ENCODE measurements around the gene ZC3H6.
A peak's percentile ranks its signal among the peaks of the same experiment; 100 is the strongest.

Gene ZC3H6

GRCh38 chr2:112275311-112275886 lies at the start of gene ZC3H6:
TSS of gene ZC3H6 (plus strand) at chr2:112275597. CDS start at chr2:112275995, 398 bp downstream.
- no peaks in the 10 kb centered on the region for H3K9me3 ChIP-seq (ENCODE audit: control insufficient read depth, insufficient read depth, low read depth, low read length)
- H3K36me3 ChIP-seq (ENCODE audit: control insufficient read depth in 2 of 2, insufficient read depth in 1 of 2, low read length in 2 of 2), result no peaks in the 10 kb centered on the region
- ChIA-PET POLR2A (no interaction called here), CTCF (no interaction called here)
- peaks cover 2% of the 10 kb centered on the region; the same call in 1 of the 2 replicates for H3K4me1 ChIP-seq (ENCODE audit: control insufficient read depth, insufficient read depth, low read length)
- peak within 1 kb of the TSS; percentile 100 for H3K27ac ChIP-seq (ENCODE audit: extremely low read depth, low read depth, low read length)
- peak within 1 kb of the TSS; percentile 99 for H3K4me3 ChIP-seq (ENCODE audit: low read depth, low read length)
- peak; percentile 60 for TF ChIP-seq EGR2 (tag by site-specific recombination; IDR thresholded peaks at IDR 0.05; ENCODE audit: low read depth)
- peak; percentile 92 for TF ChIP-seq KLF17 (tag by site-specific recombination; IDR thresholded peaks at IDR 0.05)
- peak; percentile 96 for TF ChIP-seq SP2 (tag by site-specific recombination; IDR thresholded peaks at IDR 0.05)
- peak; percentile 64 for TF ChIP-seq ZBTB44 (tag by site-specific recombination; IDR thresholded peaks at IDR 0.05)
- TF ChIP-seq ZNF530 (tag by site-specific recombination; IDR thresholded peaks at IDR 0.05; ENCODE audit: low read depth), result no peak
- TF ChIP-seq SP7 (tag by site-specific recombination; IDR thresholded peaks at IDR 0.05), result peak; percentile 91
- TF ChIP-seq ZNF600 (tag by site-specific recombination; IDR thresholded peaks at IDR 0.05), result peak; percentile 43; the same call in 1 of the 2 replicates
- 0 out of 2 replicates have a peak, but pooled peaks have one; percentile 49 for TF ChIP-seq SCRT1 (tag by site-specific recombination; IDR thresholded peaks at IDR 0.05; ENCODE audit: borderline replicate concordance)
- TF ChIP-seq ZNF10 (tag by site-specific recombination; IDR thresholded peaks at IDR 0.05), result 0 out of 2 replicates have a peak, but pooled peaks have one; percentile 34
- TF ChIP-seq ZBTB17 (tag by site-specific recombination; IDR thresholded peaks at IDR 0.05), result peak; percentile 85
- TF ChIP-seq GLIS2 (tag by site-specific recombination; IDR thresholded peaks at IDR 0.05), result peak; percentile 80
- TF ChIP-seq ZNF148 (tag by site-specific recombination; IDR thresholded peaks at IDR 0.05; ENCODE audit: borderline replicate concordance), result no peak
- TF ChIP-seq ZNF449 (tag by site-specific recombination; IDR thresholded peaks at IDR 0.05), result no peak
- TF ChIP-seq YY2 (tag by site-specific recombination; IDR thresholded peaks at IDR 0.05), result peak; percentile 98
- TF ChIP-seq ZNF521 (tag by site-specific recombination; IDR thresholded peaks at IDR 0.05), result no peak
- peak; percentile 80 for TF ChIP-seq SCRT2 (tag by site-specific recombination; IDR thresholded peaks at IDR 0.05)
- TF ChIP-seq ZNF2 (tag by site-specific recombination; IDR thresholded peaks at IDR 0.05), result peak; percentile 93
- no peak for TF ChIP-seq ZNF248 (tag by site-specific recombination; IDR thresholded peaks at IDR 0.05)
- TF ChIP-seq ZNF785 (tag by site-specific recombination; IDR thresholded peaks at IDR 0.05), result peak; percentile 80
- TF ChIP-seq ZNF621 (tag by site-specific recombination; IDR thresholded peaks at IDR 0.05), result no peak
- TF ChIP-seq KLF10 (tag by site-specific recombination; IDR thresholded peaks at IDR 0.05), result peak; percentile 51; the same call in 1 of the 2 replicates
- peak; percentile 61 for TF ChIP-seq WT1 (tag by site-specific recombination; IDR thresholded peaks at IDR 0.05)
- TF ChIP-seq KLF16 (tag by site-specific recombination; IDR thresholded peaks at IDR 0.05), result peak; percentile 95
- TF ChIP-seq ZBTB26 (tag by site-specific recombination; optimal IDR thresholded peaks at IDR 0.05), result peak; percentile 88
- TF ChIP-seq ZNF658 (tag by site-specific recombination; IDR thresholded peaks at IDR 0.05), result no peak
- TF ChIP-seq SP3 (tag by site-specific recombination; IDR thresholded peaks at IDR 0.05), result peak; percentile 91
- TF ChIP-seq ZNF501 (tag by site-specific recombination; IDR thresholded peaks at IDR 0.05), result peak; percentile 99
- TF ChIP-seq ZNF639 (tag by site-specific recombination; IDR thresholded peaks at IDR 0.05), result peak; percentile 97
- peak; percentile 81 for TF ChIP-seq ZNF76 (tag by site-specific recombination; IDR thresholded peaks at IDR 0.05; ENCODE audit: borderline replicate concordance, low read depth)

Data from HEK293 (cell line).